COLO829 (cell line): ENCODE results near the gene PTPRD.

Experiments
- DNase-seq: peaks from one replicate; pipeline ENCODE4 v3.0.0; 2012; ENCODE audit warnings: low spot score

The PTPRD gene

DNA sequence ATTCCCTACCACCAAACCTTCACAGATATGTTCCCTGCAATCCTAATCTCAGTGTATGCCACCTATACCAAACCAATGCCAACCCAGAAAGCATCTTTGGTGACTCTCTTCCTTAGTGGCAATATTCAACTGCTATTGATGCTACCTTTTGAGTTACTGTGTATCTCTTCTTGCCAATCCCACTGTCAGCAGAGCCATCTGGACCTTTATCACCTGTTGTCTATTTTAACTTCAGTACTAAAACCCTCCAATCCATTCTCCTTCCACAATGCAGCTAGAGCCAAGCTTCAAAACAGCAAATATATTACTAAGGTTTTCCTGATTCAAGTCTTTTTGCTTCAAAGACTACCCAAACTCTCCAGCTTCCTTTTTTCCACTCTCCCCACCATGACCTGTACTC lies 2036.1 kb downstream of the PTPRD start:
- no peak for DNase-seq

DNA sequence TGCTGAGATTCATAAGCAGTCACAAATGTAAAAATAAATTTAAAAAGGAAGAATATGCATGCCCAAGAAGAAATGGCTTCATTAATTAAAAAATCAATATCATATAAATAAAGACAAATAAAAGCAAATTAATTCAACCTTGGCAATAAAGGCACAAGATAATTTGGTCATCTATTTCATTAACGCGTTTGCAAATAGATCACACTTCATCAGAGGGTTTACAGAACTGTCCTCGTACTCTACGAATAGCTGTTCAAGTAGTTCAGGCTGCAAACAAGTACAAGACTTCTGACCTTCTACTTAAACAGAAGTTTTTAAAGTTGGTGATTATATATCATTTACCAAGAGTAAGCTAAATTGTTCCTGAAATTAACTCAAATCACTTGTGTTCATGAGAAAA lies 2038.0 kb downstream of the PTPRD start:
- no peak for DNase-seq

DNA sequence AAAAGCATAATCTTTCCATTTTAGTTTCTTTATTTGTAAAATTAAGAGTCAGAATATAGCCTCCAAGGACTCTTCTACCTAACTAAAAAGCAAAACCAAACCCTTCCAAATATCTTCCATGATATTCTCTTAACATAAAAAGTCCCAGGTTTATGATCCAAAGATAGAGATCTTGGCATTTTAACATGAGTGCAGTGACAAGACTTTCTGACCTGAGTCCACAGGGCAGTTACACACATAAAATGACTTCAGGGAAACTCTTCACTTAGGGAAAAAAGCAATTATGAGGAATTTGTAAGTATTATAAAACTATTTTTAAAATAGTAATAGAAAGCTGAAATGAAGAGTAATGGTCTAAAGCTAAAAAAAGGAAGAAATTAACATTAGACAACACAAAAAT lies 2040.6 kb downstream of the PTPRD start:
- no peak for DNase-seq

DNA sequence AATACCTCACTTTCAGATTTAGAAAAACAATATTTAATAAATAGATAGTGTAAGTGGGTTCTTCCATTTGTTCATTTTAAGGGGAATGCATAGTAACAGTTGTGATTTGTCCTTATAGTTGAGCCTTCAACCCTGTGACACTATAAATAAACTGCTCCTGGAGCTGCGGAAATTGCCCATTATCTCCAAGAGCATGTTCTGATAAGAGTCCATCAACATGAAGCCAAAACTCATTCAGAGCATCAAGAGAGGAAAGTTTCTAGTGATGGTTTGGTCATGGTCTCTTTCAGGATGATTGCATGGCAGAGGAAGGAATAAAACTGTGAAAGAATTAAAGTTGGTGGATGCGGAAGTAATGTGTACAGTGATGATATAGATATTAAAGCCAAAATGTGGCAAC lies 2041.2 kb downstream of the PTPRD start:
- DNase-seq = no peak

DNA sequence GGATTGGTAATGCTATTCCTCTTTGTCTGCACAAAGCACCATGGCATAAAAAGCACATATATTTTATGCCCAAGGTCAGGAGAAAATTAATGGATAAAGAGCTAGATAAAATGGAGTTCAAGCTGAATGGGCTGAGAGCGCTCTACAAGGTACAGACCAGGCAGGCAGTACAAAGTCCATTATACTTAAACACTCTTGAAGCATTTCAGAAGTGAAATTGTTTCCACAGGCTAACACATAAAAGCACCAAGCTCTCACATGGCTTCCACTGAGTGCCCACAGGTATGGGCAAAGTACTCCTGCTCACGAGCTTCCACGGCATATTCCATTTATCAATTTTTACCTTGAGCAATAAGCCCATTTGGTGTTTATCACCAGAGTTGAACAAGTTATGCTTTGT lies 2042.0 kb downstream of the PTPRD start:
- DNase-seq = no peak

DNA sequence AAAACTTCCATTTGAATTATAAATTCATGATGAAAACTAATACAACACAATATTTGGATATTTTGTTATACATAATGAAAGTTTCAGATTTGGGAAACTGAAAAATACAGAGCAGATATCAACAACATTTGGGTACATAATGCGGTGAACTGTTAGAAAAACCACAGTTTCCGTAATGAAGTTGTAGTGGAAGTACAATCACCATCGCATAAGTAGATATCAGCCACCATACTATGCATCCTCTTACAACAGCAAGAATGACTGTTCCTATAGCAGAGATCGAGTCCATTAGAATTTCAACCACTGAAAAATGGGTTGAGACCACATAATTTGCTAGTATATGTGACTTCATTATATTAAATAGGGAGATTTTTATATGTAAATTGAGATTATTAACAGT lies 2043.0 kb downstream of the PTPRD start:
- DNase-seq = no peak

GRCh38 chr9:8567963-8568579 lies 2044.7 kb downstream of the PTPRD start:
- DNase-seq = no peak

- DNase-seq = no peak
These were observed 2047.8 kb downstream of the PTPRD start for GRCh38 chr9:8564960-8565359.

- DNase-seq = no peak
These were observed 2052.0 kb downstream of the PTPRD start for GRCh38 chr9:8560560-8561525.

GRCh38 chr9:8558176-8558575 lies 2054.6 kb downstream of the PTPRD start:
- no peak for DNase-seq

- DNase-seq = no peak
These were observed 2056.9 kb downstream of the PTPRD start for GRCh38 chr9:8555762-8556500.

DNA sequence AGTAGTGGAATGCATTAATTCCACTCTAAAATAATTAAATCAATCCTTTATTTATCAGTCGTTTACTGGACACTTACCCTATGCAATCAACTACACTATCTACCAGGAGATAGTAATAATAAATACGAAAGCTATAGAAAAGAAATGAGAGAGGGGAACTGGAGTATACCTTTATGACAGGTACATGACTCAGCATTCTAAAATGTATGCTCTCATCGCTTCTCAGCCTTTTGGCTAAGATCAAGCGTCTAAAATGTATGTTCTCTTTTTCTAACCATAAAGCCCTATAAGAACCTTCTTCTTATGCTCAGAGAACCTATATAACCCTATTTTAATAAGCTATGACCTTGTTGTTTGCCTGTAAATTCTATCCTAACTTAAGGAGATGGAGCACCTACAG lies 2059.4 kb downstream of the PTPRD start:
- no peak for DNase-seq

DNA sequence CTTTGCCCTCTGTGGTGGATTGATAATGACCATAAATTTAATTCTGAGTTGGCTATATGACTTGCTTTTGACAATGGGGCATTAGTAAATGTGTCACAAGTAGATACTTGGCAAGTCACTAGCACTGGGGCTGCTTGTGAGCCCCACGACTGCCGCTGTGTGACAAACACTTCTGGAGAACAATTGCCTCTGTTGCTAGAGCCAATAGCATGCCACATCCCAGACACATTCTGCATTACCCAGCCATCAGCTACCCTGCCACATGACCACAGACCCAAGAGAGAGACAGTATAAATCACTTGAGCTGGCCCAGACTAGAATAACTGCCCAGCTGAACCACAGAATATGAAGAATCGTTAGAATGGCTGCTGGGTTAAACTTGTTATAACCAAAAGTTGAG lies 2060.1 kb downstream of the PTPRD start:
- no peak for DNase-seq

DNA sequence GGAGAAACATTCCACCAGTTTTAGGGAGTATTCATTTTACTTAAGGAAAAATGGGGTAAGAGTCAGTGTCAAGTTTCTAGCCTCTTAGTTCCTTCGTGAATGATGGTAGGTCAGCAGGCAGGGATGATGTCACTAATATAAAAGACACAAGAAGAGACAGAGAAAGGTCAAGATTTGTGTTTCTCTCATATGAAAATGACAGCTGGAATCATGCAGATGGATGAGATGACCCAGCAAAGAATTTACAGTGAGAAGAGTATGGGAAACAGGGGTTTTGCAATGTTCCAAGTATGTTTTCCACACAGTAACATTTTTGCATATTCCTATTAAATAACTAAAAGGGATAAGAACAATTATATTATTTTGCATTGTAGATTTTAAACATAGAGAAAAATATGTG lies 2063.6 kb downstream of the PTPRD start:
- DNase-seq = no peak

GRCh38 chr9:8543219-8543618 lies 2069.6 kb downstream of the PTPRD start:
- DNase-seq = no peak

- no peak for DNase-seq
These were observed 2070.3 kb downstream of the PTPRD start for GRCh38 chr9:8542537-8542936.

- DNase-seq = no peak
These were observed 2073.1 kb downstream of the PTPRD start for GRCh38 chr9:8539681-8540197.

- no peak for DNase-seq
These were observed 2076.0 kb downstream of the PTPRD start for GRCh38 chr9:8536845-8537244.

DNA sequence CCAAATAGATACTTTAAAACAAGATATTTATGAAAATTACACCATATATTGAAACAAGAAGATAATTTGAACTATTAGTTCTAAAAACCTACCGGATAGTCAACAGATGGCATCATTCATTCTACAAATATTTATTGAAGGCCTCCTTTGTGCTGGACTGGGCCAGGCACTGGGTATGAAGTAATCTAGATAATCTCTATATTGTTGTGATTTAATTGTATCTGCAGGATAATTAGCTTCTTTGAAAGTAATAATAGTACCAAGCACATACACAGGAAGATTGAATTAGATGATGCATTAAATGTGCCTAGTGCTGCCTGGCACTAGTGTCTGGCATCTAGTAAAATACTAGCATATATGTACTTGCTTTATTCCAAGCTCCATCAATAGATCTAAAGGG lies 2078.0 kb downstream of the PTPRD start:
- DNase-seq = no peak

GRCh38 chr9:8533681-8534080 lies 2079.1 kb downstream of the PTPRD start:
- no peak for DNase-seq

DNA sequence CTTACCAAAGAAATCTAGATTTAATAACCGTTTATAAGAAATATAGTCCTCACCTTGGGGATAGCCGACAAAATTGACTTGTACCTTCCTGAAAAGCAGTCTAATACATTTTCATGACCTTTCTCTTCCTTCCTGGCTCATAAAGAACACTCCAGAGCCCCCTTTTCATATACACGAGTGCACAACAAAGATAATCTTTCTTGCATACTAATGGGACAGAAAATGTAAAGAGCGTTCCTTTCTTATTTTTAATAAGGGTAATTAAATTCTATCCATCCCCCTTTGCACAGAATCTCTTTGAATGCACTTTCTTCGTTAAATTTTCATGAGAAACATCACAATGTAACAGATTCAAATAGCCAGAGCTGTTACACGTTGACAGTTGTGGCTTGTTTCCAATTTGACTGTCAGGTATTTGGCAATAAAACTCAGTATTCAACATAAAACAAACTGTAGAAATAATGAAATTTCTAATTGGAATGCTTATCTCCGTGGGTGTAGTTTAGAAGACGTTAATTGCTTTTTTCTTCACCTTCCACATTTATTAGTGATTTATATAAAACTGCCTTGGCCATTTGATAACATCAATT lies 2080.9 kb downstream of the PTPRD start:
- DNase-seq = no peak

DNA sequence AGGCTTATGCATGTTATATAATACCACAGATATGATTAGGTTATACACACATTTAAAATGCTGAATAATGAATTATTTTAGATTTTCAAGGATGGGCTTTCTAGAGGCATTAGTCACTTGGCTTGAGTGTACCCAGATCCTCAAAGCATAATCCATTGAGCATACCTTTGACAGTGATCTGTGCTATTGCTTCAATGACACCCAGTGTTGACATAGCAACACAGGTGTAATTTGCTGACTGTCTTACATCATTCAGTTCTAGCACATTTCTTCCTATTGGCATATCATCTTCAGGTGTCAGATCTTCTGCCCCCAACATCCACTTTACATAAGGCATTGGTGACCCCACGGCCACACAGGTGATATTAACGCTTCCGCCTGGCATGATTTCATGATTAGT lies 2091.7 kb downstream of the PTPRD start:
- no peak for DNase-seq
